ENCODE measurements around the gene MPZL1. TPM values are rescaled to one million over a fixed set of nuclear protein-coding genes. Genes with fewer than 3 reads are reported as not detected.

Gene MPZL1
- total RNA-seq, 1 donor from 2014 or later, result 85.5 TPM

DNA sequence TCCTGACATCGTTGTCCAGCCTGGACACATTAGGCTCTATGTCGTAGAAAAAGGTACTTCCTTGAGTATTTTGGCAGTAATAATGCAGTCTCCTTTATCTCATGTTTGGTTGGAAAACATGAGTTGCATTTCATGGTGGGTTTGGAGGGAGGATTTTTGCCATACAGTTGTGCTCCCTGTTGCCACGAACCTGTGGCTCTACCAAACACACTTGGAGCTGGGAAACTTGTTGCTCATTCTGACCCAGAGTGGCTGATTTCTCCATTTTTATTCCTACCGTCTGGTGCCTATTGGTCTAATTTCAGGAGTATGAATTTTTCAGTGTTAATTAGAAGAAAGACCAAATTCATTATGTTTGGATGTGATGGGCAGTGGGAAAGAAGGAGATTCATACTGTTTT, 50.7 kb downstream of the MPZL1 start:
- no peak overlapping the region for H3K4me3 ChIP-seq (ENCODE audit: low read depth, low read length)
- TF ChIP-seq, protein P1, sequence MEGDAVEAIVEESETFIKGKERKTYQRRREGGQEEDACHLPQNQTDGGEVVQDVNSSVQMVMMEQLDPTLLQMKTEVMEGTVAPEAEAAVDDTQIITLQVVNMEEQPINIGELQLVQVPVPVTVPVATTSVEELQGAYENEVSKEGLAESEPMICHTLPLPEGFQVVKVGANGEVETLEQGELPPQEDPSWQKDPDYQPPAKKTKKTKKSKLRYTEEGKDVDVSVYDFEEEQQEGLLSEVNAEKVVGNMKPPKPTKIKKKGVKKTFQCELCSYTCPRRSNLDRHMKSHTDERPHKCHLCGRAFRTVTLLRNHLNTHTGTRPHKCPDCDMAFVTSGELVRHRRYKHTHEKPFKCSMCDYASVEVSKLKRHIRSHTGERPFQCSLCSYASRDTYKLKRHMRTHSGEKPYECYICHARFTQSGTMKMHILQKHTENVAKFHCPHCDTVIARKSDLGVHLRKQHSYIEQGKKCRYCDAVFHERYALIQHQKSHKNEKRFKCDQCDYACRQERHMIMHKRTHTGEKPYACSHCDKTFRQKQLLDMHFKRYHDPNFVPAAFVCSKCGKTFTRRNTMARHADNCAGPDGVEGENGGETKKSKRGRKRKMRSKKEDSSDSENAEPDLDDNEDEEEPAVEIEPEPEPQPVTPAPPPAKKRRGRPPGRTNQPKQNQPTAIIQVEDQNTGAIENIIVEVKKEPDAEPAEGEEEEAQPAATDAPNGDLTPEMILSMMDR (IDR thresholded peaks at IDR 0.05; ENCODE audit: insufficient read depth, low read length, poor library complexity, severe bottlenecking), result no peak
- peaks cover 1% of the 10 kb centered on the region for H3K36me3 ChIP-seq (ENCODE audit: control insufficient read depth, insufficient read depth, low read length)
- no peaks in the 10 kb centered on the region for H3K27me3 ChIP-seq (ENCODE audit: control insufficient read depth, insufficient read depth, low read length)
- DNase-seq (ENCODE audit: low read depth), result no peak

DNA sequence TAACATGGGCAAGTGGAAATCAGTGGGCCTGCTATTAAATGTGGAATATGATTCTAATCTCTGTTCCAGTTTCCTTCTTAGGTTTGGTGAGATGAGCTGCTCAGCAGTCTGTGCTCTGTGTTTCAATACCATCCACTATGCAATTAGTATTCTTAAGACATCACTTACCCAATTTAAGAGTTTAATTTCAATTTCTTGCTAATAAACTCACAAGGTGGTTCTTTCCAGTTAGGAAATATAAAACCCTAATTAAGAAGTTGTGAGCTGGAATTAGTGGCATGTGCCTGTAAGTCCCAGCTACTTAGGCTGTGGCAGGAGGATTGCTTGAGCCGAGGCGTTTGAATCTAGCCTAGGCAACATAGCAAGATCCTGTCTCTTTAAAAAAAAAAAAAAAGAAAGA, 51.7 kb downstream of the MPZL1 start:
- TF ChIP-seq, protein P1 (IDR thresholded peaks at IDR 0.05; ENCODE audit: insufficient read depth, low read length, poor library complexity, severe bottlenecking), result no peak
- no peak overlapping the region for H3K4me3 ChIP-seq (ENCODE audit: low read depth, low read length)
- no peak for DNase-seq (ENCODE audit: low read depth)
- H3K36me3 ChIP-seq (ENCODE audit: control insufficient read depth, insufficient read depth, low read length), result peaks cover 1% of the 10 kb centered on the region
- no peaks in the 10 kb centered on the region for H3K27me3 ChIP-seq (ENCODE audit: control insufficient read depth, insufficient read depth, low read length)

DNA sequence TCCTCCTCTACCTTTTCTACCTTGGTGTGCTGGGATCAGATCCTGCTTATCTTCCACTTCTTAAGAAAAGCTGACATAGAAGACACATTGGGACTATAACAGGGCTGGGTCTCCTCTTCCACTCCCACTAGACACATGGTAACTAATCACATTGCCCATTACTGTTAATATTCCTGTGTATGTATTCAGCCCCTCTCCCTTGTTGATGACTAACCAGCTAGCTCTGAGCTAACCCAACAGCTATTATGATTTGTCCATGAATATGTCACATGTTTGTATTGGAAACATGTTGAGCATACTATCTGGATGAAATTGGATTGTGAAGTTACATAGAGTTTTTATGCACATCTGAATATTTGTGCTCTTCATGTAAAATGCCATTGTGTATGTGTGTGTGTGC, 52.9 kb downstream of the MPZL1 start:
- peaks cover 1% of the 10 kb centered on the region for H3K36me3 ChIP-seq (ENCODE audit: control insufficient read depth, insufficient read depth, low read length)
- no peaks in the 10 kb centered on the region for H3K27me3 ChIP-seq (ENCODE audit: control insufficient read depth, insufficient read depth, low read length)
- no peak overlapping the region for H3K4me3 ChIP-seq (ENCODE audit: low read depth, low read length)
- TF ChIP-seq, protein P1 (IDR thresholded peaks at IDR 0.05; ENCODE audit: insufficient read depth, low read length, poor library complexity, severe bottlenecking), result no peak
- DNase-seq (ENCODE audit: low read depth), result no peak

DNA sequence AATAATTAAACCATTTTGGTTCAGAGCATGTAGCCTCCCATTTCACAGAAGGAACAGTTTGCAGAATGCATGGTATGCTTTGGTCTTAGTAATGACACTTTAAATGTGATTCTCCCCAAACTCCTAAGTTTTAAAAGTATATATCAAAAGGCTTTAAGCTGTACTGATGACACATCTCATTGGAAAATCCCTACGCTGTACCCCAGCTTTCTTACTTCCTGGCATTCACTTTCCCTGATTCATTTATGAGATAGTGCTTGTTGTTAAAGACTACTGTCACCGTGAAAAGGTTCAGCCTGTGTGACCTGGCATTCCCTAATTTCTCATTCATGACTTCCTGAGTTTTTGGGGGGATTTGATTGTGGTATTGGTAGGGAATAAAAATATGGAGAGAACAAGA, 53.4 kb downstream of the MPZL1 start:
- H3K36me3 ChIP-seq (ENCODE audit: control insufficient read depth, insufficient read depth, low read length), result peaks cover 1% of the 10 kb centered on the region
- DNase-seq (ENCODE audit: low read depth), result no peak

DNA sequence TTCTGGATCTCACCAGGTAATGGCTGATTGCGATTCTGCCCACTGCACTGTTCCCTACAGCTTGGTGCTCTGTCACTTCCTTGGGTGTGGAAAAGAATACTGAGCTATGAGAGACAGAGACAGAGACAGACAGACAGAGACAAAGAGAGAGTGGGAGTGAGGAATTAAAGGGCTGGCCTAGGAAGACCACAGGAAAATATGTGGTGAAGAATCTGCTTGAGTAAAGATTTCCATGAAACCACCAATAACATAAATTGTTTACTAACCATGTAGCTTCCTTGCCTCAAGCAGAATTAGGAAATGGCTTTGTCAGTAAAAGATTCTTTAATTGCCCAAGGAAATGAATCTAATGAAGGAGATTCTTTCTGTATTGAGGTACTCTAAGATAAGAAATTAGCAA, 54.4 kb downstream of the MPZL1 start:
- peaks cover 1% of the 10 kb centered on the region for H3K36me3 ChIP-seq (ENCODE audit: control insufficient read depth, insufficient read depth, low read length)
- H3K4me3 ChIP-seq (ENCODE audit: low read depth, low read length), result no peak overlapping the region
- no peaks in the 10 kb centered on the region for H3K27me3 ChIP-seq (ENCODE audit: control insufficient read depth, insufficient read depth, low read length)
- TF ChIP-seq, protein P1 (IDR thresholded peaks at IDR 0.05; ENCODE audit: insufficient read depth, low read length, poor library complexity, severe bottlenecking), result no peak
- DNase-seq (ENCODE audit: low read depth), result no peak

More for the DNA sequence above, 53.4 kb downstream of the MPZL1 start:
- TF ChIP-seq, protein P1 (IDR thresholded peaks at IDR 0.05; ENCODE audit: insufficient read depth, low read length, poor library complexity, severe bottlenecking), result no peak
- Histone ChIP-seq H3K27me3 (ENCODE audit: control insufficient read depth, insufficient read depth, low read length) (no peaks in the 10 kb centered on the region), H3K4me3 (ENCODE audit: low read depth, low read length) (no peak overlapping the region)

DNA sequence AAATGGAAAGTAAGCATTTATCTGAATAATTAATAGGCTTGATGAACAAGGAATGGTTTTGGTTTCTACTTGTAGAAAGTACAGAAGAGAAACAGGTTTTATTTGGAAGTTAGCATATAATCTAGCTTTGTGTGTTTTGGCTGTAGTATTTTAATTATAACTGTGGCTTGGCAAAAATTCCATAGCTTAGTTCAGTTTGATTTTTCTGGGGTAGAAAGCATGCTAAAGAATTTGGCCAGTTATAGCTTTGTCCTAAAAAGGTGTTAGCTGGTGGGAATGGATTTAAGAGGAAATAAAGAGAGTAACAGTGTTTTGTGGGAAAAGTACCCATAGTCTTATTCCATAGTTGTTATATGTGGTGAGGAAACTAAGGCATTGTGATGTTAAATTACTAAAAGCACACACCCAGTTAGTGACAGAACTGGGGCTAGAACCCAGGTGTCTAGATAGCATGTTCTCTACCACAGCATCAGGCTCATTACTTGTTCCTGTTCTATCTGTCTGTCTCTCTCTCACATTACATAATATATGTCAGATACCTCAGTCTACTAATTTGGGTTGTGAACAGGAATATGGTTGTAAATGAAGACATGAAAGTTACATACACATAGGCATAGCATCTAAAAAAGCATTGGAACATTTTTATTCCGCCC, 55.0 kb downstream of the MPZL1 start:
- TF ChIP-seq, protein P1 (IDR thresholded peaks at IDR 0.05; ENCODE audit: insufficient read depth, low read length, poor library complexity, severe bottlenecking), result no peak

More for the DNA sequence above, 55.0 kb downstream of the MPZL1 start:
- H3K36me3 ChIP-seq (ENCODE audit: control insufficient read depth, insufficient read depth, low read length), result peaks cover 1% of the 10 kb centered on the region
- H3K27me3 ChIP-seq (ENCODE audit: control insufficient read depth, insufficient read depth, low read length), result no peaks in the 10 kb centered on the region
- H3K4me3 ChIP-seq (ENCODE audit: low read depth, low read length), result no peak overlapping the region
- DNase-seq (ENCODE audit: low read depth), result no peak
